A673 (cell line): ENCODE results near the gene CTNNBL1. TPM values are rescaled to one million over a fixed set of nuclear protein-coding genes. Genes with fewer than 3 reads are reported as not detected.

Experiments used
- BruUV-seq: library from RNA; stranded (reverse); fragments of 400-500 nt; replicated peaks from 2 replicates; lab custom pipeline; 2021; lab: Mats Ljungman, UMichigan
- CTCF ChIA-PET: fragments of 300-600 bp; sonication (Branson Sonifier 250); formaldehyde crosslinking; loops from one replicate; lab custom pipeline; 2022; ENCODE audit warnings: antibody characterized with exemption; lab: Charles Lee
- POLR2A ChIA-PET: fragments of 300-600 bp; sonication (Branson Sonifier 250); formaldehyde crosslinking; loops from one replicate; lab custom pipeline; 2022; ENCODE audit warnings: antibody characterized with exemption; ENCODE audit not compliant: low non-redundant PET; lab: Charles Lee
- DNase-seq: peaks from one replicate; pipeline ENCODE4 v3.0.0-alpha.2; 2015; ENCODE audit warnings: low spot score
- H3K27ac ChIP-seq: fragments of 200-600 bp; sonication (generic); 2 replicates; pipeline ENCODE4 v1.5.1; 2016; ENCODE audit warnings: mixed run types, low read depth, mild to moderate bottlenecking, mixed read lengths, antibody characterized with exemption, low read length; ENCODE audit not compliant: poor library complexity, severe bottlenecking
- H3K27me3 ChIP-seq: fragments of 200-600 bp; sonication (generic); replicated peaks from 2 replicates; pipeline ENCODE4 v1.6.1; 2017; ENCODE audit warnings: mixed run types, low read depth, mild to moderate bottlenecking, mixed read lengths, antibody characterized with exemption, low read length; ENCODE audit not compliant: insufficient read depth, poor library complexity
- H3K36me3 ChIP-seq: fragments of 200-600 bp; sonication (generic); 2 replicates; pipeline ENCODE4 v1.6.1; 2016; ENCODE audit warnings: mixed run types, mild to moderate bottlenecking, mixed read lengths, antibody characterized with exemption, low read length; ENCODE audit not compliant: insufficient read depth, poor library complexity, severe bottlenecking
- H3K4me1 ChIP-seq: fragments of 200-600 bp; sonication (generic); 2 replicates; pipeline ENCODE4 v1.6.1; 2017; ENCODE audit warnings: mixed run types, mild to moderate bottlenecking, mixed read lengths, antibody characterized with exemption, low read length; ENCODE audit not compliant: insufficient read depth, poor library complexity, severe bottlenecking
- H3K4me3 ChIP-seq: fragments of 200-600 bp; sonication (generic); 2 replicates; pipeline ENCODE4 v1.5.1; 2016; ENCODE audit warnings: low read depth, mixed run types, mild to moderate bottlenecking, mixed read lengths, low read length; ENCODE audit not compliant: poor library complexity, severe bottlenecking
- H3K9me3 ChIP-seq: fragments of 200-600 bp; sonication (generic); 2 replicates; pipeline ENCODE4 v1.6.1; 2016; ENCODE audit warnings: mixed run types, low read depth, mild to moderate bottlenecking, mixed read lengths, antibody characterized with exemption, low read length; ENCODE audit not compliant: poor library complexity, severe bottlenecking
- CTCF ChIP-seq: fragments of 300-800, 200-600 bp; sonication (generic); conservative IDR thresholded peaks from 2 replicates; pipeline ENCODE4 v1.5.1; 2017; ENCODE audit warnings: low read depth, mild to moderate bottlenecking, antibody characterized with exemption, low read length, moderate library complexity, mixed read lengths
- EZH2 ChIP-seq: fragments of 200-600 bp; sonication (generic); IDR thresholded peaks from 2 replicates; pipeline ENCODE4 v1.6.1; 2017; ENCODE audit warnings: borderline replicate concordance, low read depth, mild to moderate bottlenecking, mixed read lengths, antibody characterized with exemption, low read length; ENCODE audit not compliant: poor library complexity, severe bottlenecking
- intact Hi-C: fragments of 100-400 bp; cut with micrococcal nuclease; formaldehyde crosslinking; loops from one replicate; pipeline ENCODE4 v1.10.0; 2022; ENCODE audit not compliant: unreplicated experiment
- total RNA-seq: library from RNA; stranded (reverse); gene quantifications from 2 replicates; pipeline ENCODE4 v1.2.3, GENCODE V29; 2021

The CTNNBL1 gene
- total RNA-seq, 1 experiment from 2014 or later, result 88.5 TPM

- POLR2A ChIA-PET, result no interaction called here
- H3K36me3 ChIP-seq, result no peaks in the 10 kb centered on the region
- H3K27ac ChIP-seq, result peak overlapping the region; percentile 55
- no peak overlapping the region for H3K4me3 ChIP-seq
- H3K27me3 ChIP-seq, result no peaks in the 10 kb centered on the region
- intact Hi-C loops, result no loop called here
- DNase-seq, result peak; percentile 86
- peaks cover 4% of the 10 kb centered on the region for H3K9me3 ChIP-seq
- CTCF ChIA-PET, result no interaction called here
- peaks cover 48% of the 10 kb centered on the region for H3K4me1 ChIP-seq
- no TSS peak for BruUV-seq
- no peak for TF ChIP-seq CTCF
- TF ChIP-seq EZH2, result no peak
Measured at GRCh38 chr20:37726321-37726720, 32.5 kb downstream of the CTNNBL1 start.

- Histone ChIP-seq H3K27me3 (no peaks in the 10 kb centered on the region), H3K4me3 (no peak overlapping the region), H3K36me3 (no peaks in the 10 kb centered on the region), H3K4me1 (peaks cover 48% of the 10 kb centered on the region), H3K27ac (peak overlapping the region; percentile 37), H3K9me3 (no peaks in the 10 kb centered on the region)
- ChIA-PET POLR2A (interaction anchor here (0.6 kb wide), 1 partner anchor 124 kb away, joined by 5 read pairs; no protein-coding TSS in a partner anchor), CTCF (no interaction called here)
- peak; percentile 52 for DNase-seq
- intact Hi-C loops, result no loop called here
- BruUV-seq, result no TSS peak
- TF ChIP-seq EZH2, result no peak
- TF ChIP-seq CTCF, result no peak
Measured at GRCh38 chr20:37726971-37727956, 33.4 kb downstream of the CTNNBL1 start.

GRCh38 chr20:37727957-37728634 lies 34.3 kb downstream of the CTNNBL1 start:
- TF ChIP-seq EZH2 (no peak), CTCF (no peak)
- H3K27me3 ChIP-seq, result no peaks in the 10 kb centered on the region
- peak overlapping the region; percentile 37 for H3K27ac ChIP-seq
- H3K36me3 ChIP-seq, result no peaks in the 10 kb centered on the region
- H3K4me1 ChIP-seq, result peaks cover 48% of the 10 kb centered on the region
- no TSS peak for BruUV-seq
- ChIA-PET CTCF (no interaction called here), POLR2A (no interaction called here)
- intact Hi-C loops, result no loop called here
- H3K9me3 ChIP-seq, result no peaks in the 10 kb centered on the region
- H3K4me3 ChIP-seq, result no peak overlapping the region
- no peak for DNase-seq
